Gastrocnemius medialis (tissue), 4 donors: ENCODE results near the gene FAM200B.

Experiments
- POLR2A ChIP-seq, 2 donors: fragments of 450-650 bp; IDR thresholded peaks; one replicate each; pipeline ENCODE4 v1.6.1; 2017; ENCODE audit warnings: antibody characterized with exemption in 2 of 2, mild to moderate bottlenecking in 2 of 2, moderate library complexity in 2 of 2
- TF ChIP-seq, protein P1 (sequence below), 5 experiments: fragments of 450-650 bp in 3 of 5; fragments of 200-600 bp in 2 of 5; sonication (generic) in 2 of 5; IDR thresholded peaks in 4 of 5; conservative IDR thresholded peaks in 1 of 5; 1 replicate in 4 of 5; 2 replicates in 1 of 5; pipeline ENCODE4 v1.5.1; 2016 to 2019; ENCODE audit warnings: antibody characterized with exemption in 5 of 5, mild to moderate bottlenecking in 3 of 5, moderate library complexity in 3 of 5

DNA sequence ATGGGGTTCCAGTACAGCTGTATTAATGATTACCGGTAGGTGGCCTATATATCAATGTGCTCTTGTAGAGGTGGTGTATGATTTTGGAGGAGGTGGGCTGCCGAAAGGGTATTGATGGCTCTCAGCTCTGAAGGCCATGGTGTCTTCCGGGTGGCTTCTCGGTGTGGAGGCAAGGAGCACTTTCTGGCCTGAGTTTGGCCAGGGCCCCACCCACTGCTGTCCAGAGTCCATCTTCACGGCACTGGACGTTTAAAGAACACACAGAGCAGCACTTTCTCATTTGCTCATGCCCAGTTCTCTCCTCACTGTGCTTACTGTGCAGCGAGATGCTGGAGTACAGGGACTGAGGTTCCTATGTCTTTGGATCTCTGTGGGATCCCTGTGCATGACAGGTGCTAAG, 37.3 kb downstream of the FAM200B start:
- TF ChIP-seq, protein P1, sequence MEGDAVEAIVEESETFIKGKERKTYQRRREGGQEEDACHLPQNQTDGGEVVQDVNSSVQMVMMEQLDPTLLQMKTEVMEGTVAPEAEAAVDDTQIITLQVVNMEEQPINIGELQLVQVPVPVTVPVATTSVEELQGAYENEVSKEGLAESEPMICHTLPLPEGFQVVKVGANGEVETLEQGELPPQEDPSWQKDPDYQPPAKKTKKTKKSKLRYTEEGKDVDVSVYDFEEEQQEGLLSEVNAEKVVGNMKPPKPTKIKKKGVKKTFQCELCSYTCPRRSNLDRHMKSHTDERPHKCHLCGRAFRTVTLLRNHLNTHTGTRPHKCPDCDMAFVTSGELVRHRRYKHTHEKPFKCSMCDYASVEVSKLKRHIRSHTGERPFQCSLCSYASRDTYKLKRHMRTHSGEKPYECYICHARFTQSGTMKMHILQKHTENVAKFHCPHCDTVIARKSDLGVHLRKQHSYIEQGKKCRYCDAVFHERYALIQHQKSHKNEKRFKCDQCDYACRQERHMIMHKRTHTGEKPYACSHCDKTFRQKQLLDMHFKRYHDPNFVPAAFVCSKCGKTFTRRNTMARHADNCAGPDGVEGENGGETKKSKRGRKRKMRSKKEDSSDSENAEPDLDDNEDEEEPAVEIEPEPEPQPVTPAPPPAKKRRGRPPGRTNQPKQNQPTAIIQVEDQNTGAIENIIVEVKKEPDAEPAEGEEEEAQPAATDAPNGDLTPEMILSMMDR (IDR thresholded peaks at IDR 0.05 in 4 of 5, conservative IDR thresholded peaks at IDR 0.05 in 1 of 5) = no peak
- no peak for TF ChIP-seq POLR2A (IDR thresholded peaks at IDR 0.05)
